MCF 10A (cell line): ENCODE results near the gene C1orf52. TPM values are rescaled to one million over a fixed set of nuclear protein-coding genes. Genes with fewer than 3 reads are reported as not detected.

Experiments
- Bru-seq: library from RNA; stranded (reverse); fragments of 400-500 nt; gene quantifications from one replicate; lab custom pipeline; 2021; lab: Mats Ljungman, UMichigan
- BruChase-seq, 2 experiments: library from RNA; stranded (reverse); fragments of 400-500 nt; gene quantifications; one replicate each; lab custom pipeline; 2021; lab: Mats Ljungman, UMichigan
- BruUV-seq: library from RNA; stranded (reverse); fragments of 400-500 nt; replicated peaks from 2 replicates; lab custom pipeline; 2021; lab: Mats Ljungman, UMichigan
- CTCF ChIA-PET: fragments of 300-600 bp; sonication (Branson Sonifier 250); formaldehyde crosslinking; extraction: SDS; loops from one replicate; lab custom pipeline; 2021; ENCODE audit warnings: antibody characterized with exemption, inconsistent platforms; lab: Yijun Ruan, JAX
- POLR2A ChIA-PET: fragments of 300-600, 350-650 bp; sonication (Branson Sonifier 250); formaldehyde crosslinking; extraction: SDS; loops from one replicate; lab custom pipeline; 2020; ENCODE audit warnings: antibody characterized with exemption, inconsistent platforms; lab: Yijun Ruan, JAX
- DNase-seq: peaks from one replicate; pipeline ENCODE4 v3.0.0-alpha.2; 2018; ENCODE audit not compliant: unreplicated experiment
- H3K27ac Mint-ChIP-seq: one replicate; pipeline ENCODE4 v1.8.0; 2022; ENCODE audit warnings: mild to moderate bottlenecking, low read depth, mixed read lengths; ENCODE audit not compliant: unreplicated experiment
- H3K27me3 Mint-ChIP-seq: one replicate; pipeline ENCODE4 v1.8.0; 2022; ENCODE audit warnings: mixed read lengths; ENCODE audit not compliant: insufficient read depth, unreplicated experiment
- H3K36me3 Mint-ChIP-seq: one replicate; pipeline ENCODE4 v1.8.0; 2022; ENCODE audit warnings: mild to moderate bottlenecking, moderate library complexity, mixed read lengths; ENCODE audit not compliant: insufficient read depth, unreplicated experiment
- H3K4me1 Mint-ChIP-seq: one replicate; pipeline ENCODE4 v1.8.0; 2022; ENCODE audit warnings: mixed read lengths; ENCODE audit not compliant: insufficient read depth, unreplicated experiment
- H3K4me3 Mint-ChIP-seq: one replicate; pipeline ENCODE4 v1.8.0; 2022; ENCODE audit warnings: mild to moderate bottlenecking, moderate library complexity, mixed read lengths; ENCODE audit not compliant: unreplicated experiment
- H3K9me3 Mint-ChIP-seq: one replicate; pipeline ENCODE4 v1.8.0; 2022; ENCODE audit warnings: mixed read lengths; ENCODE audit not compliant: unreplicated experiment
- intact Hi-C: fragments of 100-400 bp; cut with micrococcal nuclease; formaldehyde crosslinking; loops from 2 replicates; pipeline ENCODE4 v1.14.1; 2022
- long read RNA-seq: library from polyadenylated mRNA; stranded (forward); transcript quantifications from one replicate; pipeline ENCODE4 v2.0.0, GENCODE V29; 2022
- total RNA-seq: library from RNA; stranded (reverse); gene quantifications from 2 replicates; pipeline ENCODE4 v1.2.3, GENCODE V29; 2022
- TF ChIP-seq, protein P1 (sequence below): fragments of 200-600 bp; IDR thresholded peaks from one replicate; pipeline ENCODE4 v1.8.0; 2022; ENCODE audit warnings: antibody characterized with exemption, mild to moderate bottlenecking; ENCODE audit not compliant: unreplicated experiment

C1orf52 gene
- total RNA-seq (29.6 and 31.7 TPM in 2 replicates), Bru-seq, nascent RNA (percentile 95 among the genes with signal in this experiment), BruChase-seq, experiment 1, labeled RNA remaining after a 6-hour chase (percentile 87 among the genes with signal in this experiment), BruChase-seq, experiment 2, labeled RNA remaining after a 2-hour chase (percentile 97 among the genes with signal in this experiment)
- long read RNA-seq, transcript C1orf52-203 (3 exons, 1,219 nt): major isoform, 35 of 65 reads
- long read RNA-seq, transcript C1orf52-201 (4 exons, 3,391 nt): minor isoform, 26 of 65 reads
- long read RNA-seq, partial matches to known transcripts: 1 of 65 reads
- long read RNA-seq, other reads (novel, unspliced or antisense): 3 of 65 reads

DNA sequence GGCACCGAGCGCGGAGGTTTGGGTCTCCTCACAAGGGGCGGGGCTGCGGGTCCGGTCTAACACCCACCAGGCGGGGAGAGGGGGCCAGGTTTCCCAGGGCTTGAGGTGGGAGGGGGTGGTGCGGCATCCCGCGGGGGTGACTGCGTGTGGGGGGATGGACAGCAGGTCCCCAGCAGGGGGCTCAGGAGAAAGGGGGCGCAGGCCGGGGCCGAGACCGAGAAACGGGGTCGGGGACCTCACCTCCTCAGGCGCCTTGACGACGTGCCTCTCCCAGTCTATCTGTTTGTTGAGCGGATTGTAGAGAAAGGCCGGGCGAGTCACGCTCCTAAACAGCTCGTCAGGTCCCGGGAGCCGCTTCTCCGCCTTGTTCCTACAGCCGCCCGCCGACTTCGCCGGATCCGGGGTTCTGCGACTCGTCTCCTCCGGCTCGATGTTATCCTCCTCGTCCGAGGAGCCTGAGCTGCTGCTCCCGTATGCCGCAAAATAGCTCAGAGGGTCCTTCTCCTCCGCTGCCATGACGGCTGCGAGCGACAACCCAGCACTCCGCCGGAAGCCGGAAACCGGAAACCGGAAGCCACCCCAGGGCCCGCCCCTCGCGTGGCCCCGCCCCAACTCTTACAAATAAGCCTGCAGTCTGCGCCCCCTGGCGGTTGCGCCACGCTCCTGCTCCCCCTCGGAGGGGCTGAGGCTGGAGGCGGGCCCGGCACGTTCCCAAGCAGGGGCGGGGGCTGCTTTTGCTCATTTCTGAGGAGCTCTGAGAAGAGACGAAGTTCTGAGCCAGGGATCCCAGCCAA lies at the start of gene C1orf52:
Gene C1orf52 (minus strand): TSS at position 545 of the 794 bp plus-strand sequence. CDS start 29 bp downstream, at position 516.
- H3K4me1 Mint-ChIP-seq: peaks cover 31% of the 10 kb centered on the region
- BruUV-seq: TSS peak; percentile 35
- ChIA-PET CTCF (interaction anchor here (0.6 to 6.2 kb wide), 65 partner anchors 9 to 825 kb away, joined by 3 to 111 read pairs (median 4); partner anchors contain the start of genes BCL10 and SYDE2), POLR2A (interaction anchor here (0.6 to 7.8 kb wide), 27 partner anchors 10 to 755 kb away, joined by 3 to 131 read pairs (median 5); partner anchors contain the start of genes BCL10, CCN1, DDAH1 and SYDE2)
- peak within 1 kb of the TSS; percentile 97 for H3K27ac Mint-ChIP-seq
- peaks cover 62% of the 10 kb centered on the region for H3K36me3 Mint-ChIP-seq
- H3K4me3 Mint-ChIP-seq: peak within 1 kb of the TSS; percentile 88
- TF ChIP-seq, protein P1, sequence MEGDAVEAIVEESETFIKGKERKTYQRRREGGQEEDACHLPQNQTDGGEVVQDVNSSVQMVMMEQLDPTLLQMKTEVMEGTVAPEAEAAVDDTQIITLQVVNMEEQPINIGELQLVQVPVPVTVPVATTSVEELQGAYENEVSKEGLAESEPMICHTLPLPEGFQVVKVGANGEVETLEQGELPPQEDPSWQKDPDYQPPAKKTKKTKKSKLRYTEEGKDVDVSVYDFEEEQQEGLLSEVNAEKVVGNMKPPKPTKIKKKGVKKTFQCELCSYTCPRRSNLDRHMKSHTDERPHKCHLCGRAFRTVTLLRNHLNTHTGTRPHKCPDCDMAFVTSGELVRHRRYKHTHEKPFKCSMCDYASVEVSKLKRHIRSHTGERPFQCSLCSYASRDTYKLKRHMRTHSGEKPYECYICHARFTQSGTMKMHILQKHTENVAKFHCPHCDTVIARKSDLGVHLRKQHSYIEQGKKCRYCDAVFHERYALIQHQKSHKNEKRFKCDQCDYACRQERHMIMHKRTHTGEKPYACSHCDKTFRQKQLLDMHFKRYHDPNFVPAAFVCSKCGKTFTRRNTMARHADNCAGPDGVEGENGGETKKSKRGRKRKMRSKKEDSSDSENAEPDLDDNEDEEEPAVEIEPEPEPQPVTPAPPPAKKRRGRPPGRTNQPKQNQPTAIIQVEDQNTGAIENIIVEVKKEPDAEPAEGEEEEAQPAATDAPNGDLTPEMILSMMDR: peak; percentile 85
- intact Hi-C loops: loop anchor here (1.0 to 2.0 kb wide), 4 partner anchors 16 to 314 kb away; partner anchors contain the start of gene SYDE2
- DNase-seq: peak; percentile 88
- H3K27me3 Mint-ChIP-seq: no peaks in the 10 kb centered on the region
- peaks cover 6% of the 10 kb centered on the region for H3K9me3 Mint-ChIP-seq

DNA sequence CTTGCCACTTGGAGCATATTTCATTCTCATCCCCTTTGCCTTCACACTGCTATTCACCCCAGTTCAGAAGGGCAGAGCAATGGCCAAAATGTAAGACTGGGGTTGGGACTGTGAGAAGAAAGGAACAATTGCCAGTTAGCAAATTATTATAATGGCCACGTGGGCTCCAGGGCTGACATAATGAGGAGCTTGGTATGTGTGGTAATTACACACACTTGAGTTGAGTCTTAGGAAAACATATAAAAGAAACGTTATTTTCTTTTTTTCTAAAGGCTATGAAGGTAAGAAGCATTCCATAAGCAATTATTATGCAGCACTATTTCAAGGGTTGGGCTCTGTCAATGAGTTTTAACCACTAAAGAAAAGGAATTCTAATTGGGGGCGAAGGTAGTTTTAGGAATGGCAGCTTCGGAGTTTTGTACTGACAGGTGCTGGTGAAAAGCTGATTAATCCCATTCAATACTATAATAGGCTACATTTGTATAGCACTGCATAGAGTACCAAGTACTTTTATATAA lies 49.4 kb upstream of the C1orf52 start:
- ChIA-PET POLR2A (interaction anchor here (0.6 kb wide), 1 partner anchor 384 kb away, joined by 4 read pairs; no protein-coding TSS in a partner anchor), CTCF (interaction anchor here (0.6 to 2.6 kb wide), 18 partner anchors 11 to 1151 kb away, joined by 3 to 27 read pairs (median 4); partner anchors contain the start of gene CCN1)
- Mint-ChIP-seq H3K36me3 (no peaks in the 10 kb centered on the region), H3K4me1 (peaks cover 8% of the 10 kb centered on the region), H3K9me3 (no peaks in the 10 kb centered on the region), H3K27me3 (no peaks in the 10 kb centered on the region), H3K27ac (no peak overlapping the region), H3K4me3 (no peak overlapping the region)
- BruUV-seq: no TSS peak
- TF ChIP-seq, protein P1: no peak
- intact Hi-C loops: loop anchor here (1.0 to 5.0 kb wide), 7 partner anchors 33 to 573 kb away; no protein-coding TSS in a partner anchor
- no peak for DNase-seq

DNA sequence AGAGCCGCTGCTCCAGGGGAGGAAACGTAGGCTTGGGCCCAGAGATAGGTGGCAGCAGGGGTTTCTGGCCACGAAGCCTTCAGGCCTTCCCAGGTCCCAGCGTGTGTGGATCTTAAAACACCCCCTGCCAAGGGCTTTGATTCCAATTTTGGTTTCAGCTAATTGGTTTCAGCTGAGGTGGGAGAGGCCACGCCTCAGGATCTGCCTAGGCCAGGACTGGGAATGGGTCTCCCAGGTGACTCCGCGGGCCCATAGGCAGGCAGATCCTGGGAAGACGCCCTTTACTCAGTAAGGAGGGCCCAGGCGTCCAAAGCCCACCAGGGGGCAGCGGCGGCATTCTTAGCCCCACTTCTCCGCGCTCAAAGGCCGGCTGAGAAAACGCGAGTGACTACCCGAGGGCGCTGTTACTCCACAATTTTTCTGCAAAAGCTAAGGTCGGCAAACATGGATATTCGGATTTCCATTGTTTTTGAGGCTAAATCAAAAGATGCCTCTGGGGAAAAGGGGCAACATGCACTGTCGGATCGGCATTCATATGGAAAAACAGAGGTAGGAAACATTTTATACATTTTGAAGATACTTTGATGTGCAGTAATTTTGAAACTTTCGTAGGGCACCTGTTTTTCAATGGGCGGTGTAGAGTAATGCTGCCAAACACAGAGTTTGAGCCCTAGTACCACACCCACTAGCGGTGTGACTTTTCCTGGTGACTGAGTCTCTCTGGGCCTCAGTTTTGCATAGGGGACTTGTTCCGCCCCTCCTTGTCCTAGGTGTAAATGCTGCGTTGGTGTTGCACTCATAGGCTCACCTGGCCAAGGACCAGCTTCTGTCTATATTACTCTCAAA lies 48.7 kb upstream of the C1orf52 start:
- DNase-seq: peak; percentile 90
- Mint-ChIP-seq H3K9me3 (no peaks in the 10 kb centered on the region), H3K36me3 (no peaks in the 10 kb centered on the region), H3K27ac (no peak overlapping the region), H3K4me1 (peaks cover 1% of the 10 kb centered on the region), H3K27me3 (no peaks in the 10 kb centered on the region), H3K4me3 (no peak overlapping the region)
- ChIA-PET POLR2A (interaction anchor here (0.6 to 1.0 kb wide), 4 partner anchors 93 to 385 kb away, joined by 3 to 4 read pairs (median 4); no protein-coding TSS in a partner anchor), CTCF (interaction anchor here (0.6 to 2.6 kb wide), 28 partner anchors 10 to 576 kb away, joined by 3 to 27 read pairs (median 3); partner anchors contain the start of gene CCN1)
- TF ChIP-seq, protein P1: peak; percentile 94
- intact Hi-C loops: loop anchor here (1.0 to 5.0 kb wide), 7 partner anchors 34 to 574 kb away; no protein-coding TSS in a partner anchor
- BruUV-seq: no TSS peak
